ENCODE data around the gene PCDHB1.

DNA sequence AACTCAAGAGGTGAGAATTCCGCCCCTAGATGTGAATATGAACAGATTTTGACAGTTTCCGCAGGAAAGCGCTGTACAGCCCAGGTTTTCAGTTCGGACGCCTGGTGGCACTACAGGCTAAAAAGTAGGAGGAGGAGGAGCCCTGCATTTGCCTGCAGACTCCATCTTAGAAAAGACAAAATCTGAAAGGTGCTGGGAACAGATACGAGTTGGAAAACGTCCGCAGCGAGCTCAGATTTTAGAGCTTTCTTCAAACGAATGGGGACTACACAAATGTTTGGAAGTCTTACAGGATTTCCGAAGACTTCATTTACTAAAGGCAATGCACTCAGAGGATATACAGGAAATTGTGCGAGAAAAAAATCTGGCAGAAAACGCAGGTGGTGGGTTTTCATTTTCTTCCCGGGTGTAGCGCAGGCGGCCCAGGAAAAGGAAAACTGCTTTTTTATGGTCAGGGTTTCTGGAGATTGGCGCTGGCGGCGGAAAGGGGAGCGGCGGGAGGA lies 33.4 kb downstream of the PCDHB1 start:
- TF ChIP-seq, protein P1, sequence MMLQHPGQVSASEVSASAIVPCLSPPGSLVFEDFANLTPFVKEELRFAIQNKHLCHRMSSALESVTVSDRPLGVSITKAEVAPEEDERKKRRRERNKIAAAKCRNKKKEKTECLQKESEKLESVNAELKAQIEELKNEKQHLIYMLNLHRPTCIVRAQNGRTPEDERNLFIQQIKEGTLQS (IDR thresholded peaks at IDR 0.05; ENCODE audit: insufficient read depth, low read depth, low read length) = no peak
- TF ChIP-seq, protein P2, sequence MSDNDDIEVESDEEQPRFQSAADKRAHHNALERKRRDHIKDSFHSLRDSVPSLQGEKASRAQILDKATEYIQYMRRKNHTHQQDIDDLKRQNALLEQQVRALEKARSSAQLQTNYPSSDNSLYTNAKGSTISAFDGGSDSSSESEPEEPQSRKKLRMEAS (IDR thresholded peaks at IDR 0.05) = no peak
- no peak for TF ChIP-seq CBX8 (IDR thresholded peaks at IDR 0.05; ENCODE audit: borderline replicate concordance, low read depth, low read length)
- TF ChIP-seq, protein P3, sequence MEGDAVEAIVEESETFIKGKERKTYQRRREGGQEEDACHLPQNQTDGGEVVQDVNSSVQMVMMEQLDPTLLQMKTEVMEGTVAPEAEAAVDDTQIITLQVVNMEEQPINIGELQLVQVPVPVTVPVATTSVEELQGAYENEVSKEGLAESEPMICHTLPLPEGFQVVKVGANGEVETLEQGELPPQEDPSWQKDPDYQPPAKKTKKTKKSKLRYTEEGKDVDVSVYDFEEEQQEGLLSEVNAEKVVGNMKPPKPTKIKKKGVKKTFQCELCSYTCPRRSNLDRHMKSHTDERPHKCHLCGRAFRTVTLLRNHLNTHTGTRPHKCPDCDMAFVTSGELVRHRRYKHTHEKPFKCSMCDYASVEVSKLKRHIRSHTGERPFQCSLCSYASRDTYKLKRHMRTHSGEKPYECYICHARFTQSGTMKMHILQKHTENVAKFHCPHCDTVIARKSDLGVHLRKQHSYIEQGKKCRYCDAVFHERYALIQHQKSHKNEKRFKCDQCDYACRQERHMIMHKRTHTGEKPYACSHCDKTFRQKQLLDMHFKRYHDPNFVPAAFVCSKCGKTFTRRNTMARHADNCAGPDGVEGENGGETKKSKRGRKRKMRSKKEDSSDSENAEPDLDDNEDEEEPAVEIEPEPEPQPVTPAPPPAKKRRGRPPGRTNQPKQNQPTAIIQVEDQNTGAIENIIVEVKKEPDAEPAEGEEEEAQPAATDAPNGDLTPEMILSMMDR (IDR thresholded peaks at IDR 0.05; ENCODE audit: control extremely low read depth in 1 of 3, insufficient read depth in 1 of 3, low read depth in 1 of 3, low read length in 3 of 3) = peak; percentile 64 to 80 (median 73)
- peak; percentile 50; the same call in 1 of the 2 replicates for TF ChIP-seq SP4 (IDR thresholded peaks at IDR 0.05; ENCODE audit: low read length)

Measured in H1 (cell line).